A673 (cell line): Measurements from ENCODE around the gene SFMBT2. TPM values are rescaled to one million over a fixed set of nuclear protein-coding genes. Genes with fewer than 3 reads are reported as not detected.

Experiments used
- BruUV-seq: library from RNA; stranded (reverse); fragments of 400-500 nt; replicated peaks from 2 replicates; lab custom pipeline; 2021; lab: Mats Ljungman, UMichigan
- CTCF ChIA-PET: fragments of 300-600 bp; sonication (Branson Sonifier 250); formaldehyde crosslinking; loops from one replicate; lab custom pipeline; 2022; ENCODE audit warnings: antibody characterized with exemption; lab: Charles Lee
- POLR2A ChIA-PET: fragments of 300-600 bp; sonication (Branson Sonifier 250); formaldehyde crosslinking; loops from one replicate; lab custom pipeline; 2022; ENCODE audit warnings: antibody characterized with exemption; ENCODE audit not compliant: low non-redundant PET; lab: Charles Lee
- DNase-seq: peaks from one replicate; pipeline ENCODE4 v3.0.0-alpha.2; 2015; ENCODE audit warnings: low spot score
- H3K27ac ChIP-seq: fragments of 200-600 bp; sonication (generic); 2 replicates; pipeline ENCODE4 v1.5.1; 2016; ENCODE audit warnings: mixed run types, low read depth, mild to moderate bottlenecking, mixed read lengths, antibody characterized with exemption, low read length; ENCODE audit not compliant: poor library complexity, severe bottlenecking
- H3K27me3 ChIP-seq: fragments of 200-600 bp; sonication (generic); replicated peaks from 2 replicates; pipeline ENCODE4 v1.6.1; 2017; ENCODE audit warnings: mixed run types, low read depth, mild to moderate bottlenecking, mixed read lengths, antibody characterized with exemption, low read length; ENCODE audit not compliant: insufficient read depth, poor library complexity
- H3K36me3 ChIP-seq: fragments of 200-600 bp; sonication (generic); 2 replicates; pipeline ENCODE4 v1.6.1; 2016; ENCODE audit warnings: mixed run types, mild to moderate bottlenecking, mixed read lengths, antibody characterized with exemption, low read length; ENCODE audit not compliant: insufficient read depth, poor library complexity, severe bottlenecking
- H3K4me1 ChIP-seq: fragments of 200-600 bp; sonication (generic); 2 replicates; pipeline ENCODE4 v1.6.1; 2017; ENCODE audit warnings: mixed run types, mild to moderate bottlenecking, mixed read lengths, antibody characterized with exemption, low read length; ENCODE audit not compliant: insufficient read depth, poor library complexity, severe bottlenecking
- H3K4me3 ChIP-seq: fragments of 200-600 bp; sonication (generic); 2 replicates; pipeline ENCODE4 v1.5.1; 2016; ENCODE audit warnings: low read depth, mixed run types, mild to moderate bottlenecking, mixed read lengths, low read length; ENCODE audit not compliant: poor library complexity, severe bottlenecking
- H3K9me3 ChIP-seq: fragments of 200-600 bp; sonication (generic); 2 replicates; pipeline ENCODE4 v1.6.1; 2016; ENCODE audit warnings: mixed run types, low read depth, mild to moderate bottlenecking, mixed read lengths, antibody characterized with exemption, low read length; ENCODE audit not compliant: poor library complexity, severe bottlenecking
- EZH2 ChIP-seq: fragments of 200-600 bp; sonication (generic); IDR thresholded peaks from 2 replicates; pipeline ENCODE4 v1.6.1; 2017; ENCODE audit warnings: borderline replicate concordance, low read depth, mild to moderate bottlenecking, mixed read lengths, antibody characterized with exemption, low read length; ENCODE audit not compliant: poor library complexity, severe bottlenecking
- intact Hi-C: fragments of 100-400 bp; cut with micrococcal nuclease; formaldehyde crosslinking; loops from one replicate; pipeline ENCODE4 v1.10.0; 2022; ENCODE audit not compliant: unreplicated experiment
- total RNA-seq: library from RNA; stranded (reverse); gene quantifications from 2 replicates; pipeline ENCODE4 v1.2.3, GENCODE V29; 2021
- TF ChIP-seq, protein P1 (sequence below): fragments of 300-800, 200-600 bp; sonication (generic); conservative IDR thresholded peaks from 2 replicates; pipeline ENCODE4 v1.5.1; 2017; ENCODE audit warnings: low read depth, mild to moderate bottlenecking, antibody characterized with exemption, low read length, moderate library complexity, mixed read lengths

The SFMBT2 gene
- total RNA-seq, 1 experiment from 2014 or later: 8.2 TPM

GRCh38 chr10:7401156-7401555 is 9.7 kb downstream of the SFMBT2 start:
- CTCF ChIA-PET: no interaction called here
- H3K4me3 ChIP-seq: no peak overlapping the region
- intact Hi-C loops: no loop called here
- H3K9me3 ChIP-seq: no peaks in the 10 kb centered on the region
- no peak for DNase-seq
- no peaks in the 10 kb centered on the region for H3K36me3 ChIP-seq
- TF ChIP-seq, protein P1, sequence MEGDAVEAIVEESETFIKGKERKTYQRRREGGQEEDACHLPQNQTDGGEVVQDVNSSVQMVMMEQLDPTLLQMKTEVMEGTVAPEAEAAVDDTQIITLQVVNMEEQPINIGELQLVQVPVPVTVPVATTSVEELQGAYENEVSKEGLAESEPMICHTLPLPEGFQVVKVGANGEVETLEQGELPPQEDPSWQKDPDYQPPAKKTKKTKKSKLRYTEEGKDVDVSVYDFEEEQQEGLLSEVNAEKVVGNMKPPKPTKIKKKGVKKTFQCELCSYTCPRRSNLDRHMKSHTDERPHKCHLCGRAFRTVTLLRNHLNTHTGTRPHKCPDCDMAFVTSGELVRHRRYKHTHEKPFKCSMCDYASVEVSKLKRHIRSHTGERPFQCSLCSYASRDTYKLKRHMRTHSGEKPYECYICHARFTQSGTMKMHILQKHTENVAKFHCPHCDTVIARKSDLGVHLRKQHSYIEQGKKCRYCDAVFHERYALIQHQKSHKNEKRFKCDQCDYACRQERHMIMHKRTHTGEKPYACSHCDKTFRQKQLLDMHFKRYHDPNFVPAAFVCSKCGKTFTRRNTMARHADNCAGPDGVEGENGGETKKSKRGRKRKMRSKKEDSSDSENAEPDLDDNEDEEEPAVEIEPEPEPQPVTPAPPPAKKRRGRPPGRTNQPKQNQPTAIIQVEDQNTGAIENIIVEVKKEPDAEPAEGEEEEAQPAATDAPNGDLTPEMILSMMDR: no peak
- peaks cover 34% of the 10 kb centered on the region for H3K27me3 ChIP-seq
- BruUV-seq: no TSS peak
- no peak overlapping the region for H3K27ac ChIP-seq
- POLR2A ChIA-PET: no interaction called here
- no peaks in the 10 kb centered on the region for H3K4me1 ChIP-seq

DNA sequence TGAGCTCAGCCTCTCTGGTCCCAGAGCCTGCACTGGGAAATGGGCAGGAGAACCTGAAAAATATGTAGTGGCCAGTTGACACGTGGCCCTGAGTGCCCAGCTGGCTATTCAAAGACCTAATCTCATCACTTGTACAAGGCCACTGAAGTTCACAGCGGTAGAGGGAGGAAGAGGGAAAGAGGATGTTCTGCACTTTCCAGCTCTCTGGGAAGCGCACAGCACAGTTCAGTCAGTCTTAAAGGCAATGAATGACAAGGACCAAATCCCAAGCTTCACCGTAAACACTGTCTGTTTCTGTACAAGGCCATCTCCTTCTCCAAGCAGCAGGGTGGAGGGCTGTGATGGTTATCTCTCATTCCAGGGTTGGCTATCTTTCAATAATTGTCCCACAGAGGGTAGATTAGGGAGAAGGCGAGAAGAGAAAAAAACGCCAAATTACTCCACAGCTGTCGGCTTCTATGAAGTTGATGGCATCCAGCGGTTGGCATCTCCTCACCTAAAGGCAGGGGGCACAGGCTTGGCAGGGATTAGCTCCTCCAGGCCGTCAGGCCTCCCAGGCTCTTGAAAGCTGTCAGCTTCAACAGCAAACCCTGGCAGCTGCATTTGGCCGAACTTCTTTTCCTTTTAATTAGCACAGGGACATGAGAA is 10.6 kb downstream of the SFMBT2 start:
- POLR2A ChIA-PET: interaction anchor here (0.6 kb wide), 1 partner anchor 10 kb away, joined by 13 read pairs; the partner anchor contains the start of gene SFMBT2
- TF ChIP-seq, protein P1: no peak
- no peak for TF ChIP-seq EZH2
- Histone ChIP-seq H3K4me1 (no peaks in the 10 kb centered on the region), H3K27me3 (peaks cover 28% of the 10 kb centered on the region), H3K9me3 (no peaks in the 10 kb centered on the region), H3K36me3 (no peaks in the 10 kb centered on the region), H3K4me3 (no peak overlapping the region), H3K27ac (no peak overlapping the region)
- BruUV-seq: no TSS peak
- CTCF ChIA-PET: no interaction called here
- DNase-seq: no peak
- intact Hi-C loops: no loop called here

- intact Hi-C loops: no loop called here
- no peak for DNase-seq
- no TSS peak for BruUV-seq
- Histone ChIP-seq H3K9me3 (no peaks in the 10 kb centered on the region), H3K4me1 (no peaks in the 10 kb centered on the region), H3K36me3 (no peaks in the 10 kb centered on the region), H3K4me3 (no peak overlapping the region), H3K27me3 (peaks cover 25% of the 10 kb centered on the region), H3K27ac (no peak overlapping the region)
- ChIA-PET POLR2A (no interaction called here), CTCF (no interaction called here)
- TF ChIP-seq EZH2: no peak
- TF ChIP-seq, protein P1: no peak
Measured at GRCh38 chr10:7399533-7399932, 11.3 kb downstream of the SFMBT2 start.
